Nephron progenitor cell (in vitro differentiated cells): ENCODE data around the gene CRHBP.
"Not testable (repeated sequence)": the region's sequence is repeated elsewhere in the genome, so short reads cannot be mapped to it uniquely, and the experiment has no call there.

Source experiments
- DNase-seq: peaks from one replicate; pipeline ENCODE4 v3.0.0; 2021
- H3K27ac Mint-ChIP-seq: 2 replicates; pipeline ENCODE4 v1.8.0; 2021; ENCODE audit warnings: mild to moderate bottlenecking, moderate library complexity, mixed read lengths
- H3K27me3 Mint-ChIP-seq: 2 replicates; pipeline ENCODE4 v1.8.0; 2021; ENCODE audit warnings: mild to moderate bottlenecking, low read depth, mixed read lengths; ENCODE audit not compliant: poor library complexity
- H3K36me3 Mint-ChIP-seq: 2 replicates; pipeline ENCODE4 v1.8.0; 2021; ENCODE audit warnings: low read depth, mixed read lengths
- H3K4me1 Mint-ChIP-seq: 2 replicates; pipeline ENCODE4 v1.8.0; 2021; ENCODE audit warnings: mixed read lengths
- H3K4me3 Mint-ChIP-seq: 2 replicates; pipeline ENCODE4 v1.8.0; 2021; ENCODE audit warnings: mild to moderate bottlenecking, moderate library complexity, mixed read lengths
- H3K9me3 Mint-ChIP-seq: 2 replicates; pipeline ENCODE4 v1.8.0; 2021; ENCODE audit warnings: mild to moderate bottlenecking, moderate library complexity, mixed read lengths
- CTCF ChIP-seq: fragments of 200-600 bp; sonication (generic); IDR thresholded peaks from 2 replicates; pipeline ENCODE4 v1.5.0; 2021; ENCODE audit warnings: antibody characterized with exemption

The CRHBP gene

GRCh38 chr5:76952795-76953536, at the start of gene CRHBP:
Gene CRHBP, plus strand, starts transcription at chr5:76953045. Its CDS starts 90 bp downstream, at chr5:76953135.
- Mint-ChIP-seq H3K4me1 (peaks cover 4% of the 10 kb centered on the region), H3K36me3 (no peaks in the 10 kb centered on the region), H3K4me3 (peak within 1 kb of the TSS; percentile 76), H3K9me3 (peaks cover 11% of the 10 kb centered on the region), H3K27me3 (peaks cover 71% of the 10 kb centered on the region), H3K27ac (no peak within 1 kb of the TSS)
- TF ChIP-seq CTCF: no peak
- no peak for DNase-seq

DNA sequence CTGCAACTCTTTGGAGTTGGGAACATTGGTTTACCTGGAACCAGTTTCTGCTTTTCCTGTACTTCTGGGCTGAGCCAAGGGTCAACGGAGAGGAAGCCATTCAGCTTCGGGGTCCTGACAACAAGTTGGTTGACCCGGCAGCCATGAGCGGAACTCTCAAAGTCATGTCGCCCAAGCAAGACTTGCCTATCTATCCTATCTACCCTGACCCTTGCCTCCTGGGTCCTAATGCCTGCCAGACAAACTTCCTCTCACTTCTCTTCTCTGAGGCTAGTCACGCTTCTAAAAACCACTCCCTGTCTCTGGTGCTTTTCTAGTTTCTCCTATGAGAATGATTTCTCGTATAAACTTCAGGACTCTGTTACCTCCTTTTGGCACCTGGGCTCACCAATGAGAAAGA, 44.7 kb upstream of the CRHBP start:
- DNase-seq: no peak
- TF ChIP-seq CTCF: no peak
- no peaks in the 10 kb centered on the region for H3K36me3 Mint-ChIP-seq
- H3K9me3 Mint-ChIP-seq: peaks cover 14% of the 10 kb centered on the region
- H3K4me1 Mint-ChIP-seq: peaks cover 26% of the 10 kb centered on the region
- H3K27ac Mint-ChIP-seq: no peak overlapping the region
- no peak overlapping the region for H3K4me3 Mint-ChIP-seq
- H3K27me3 Mint-ChIP-seq: peaks cover 7% of the 10 kb centered on the region

DNA sequence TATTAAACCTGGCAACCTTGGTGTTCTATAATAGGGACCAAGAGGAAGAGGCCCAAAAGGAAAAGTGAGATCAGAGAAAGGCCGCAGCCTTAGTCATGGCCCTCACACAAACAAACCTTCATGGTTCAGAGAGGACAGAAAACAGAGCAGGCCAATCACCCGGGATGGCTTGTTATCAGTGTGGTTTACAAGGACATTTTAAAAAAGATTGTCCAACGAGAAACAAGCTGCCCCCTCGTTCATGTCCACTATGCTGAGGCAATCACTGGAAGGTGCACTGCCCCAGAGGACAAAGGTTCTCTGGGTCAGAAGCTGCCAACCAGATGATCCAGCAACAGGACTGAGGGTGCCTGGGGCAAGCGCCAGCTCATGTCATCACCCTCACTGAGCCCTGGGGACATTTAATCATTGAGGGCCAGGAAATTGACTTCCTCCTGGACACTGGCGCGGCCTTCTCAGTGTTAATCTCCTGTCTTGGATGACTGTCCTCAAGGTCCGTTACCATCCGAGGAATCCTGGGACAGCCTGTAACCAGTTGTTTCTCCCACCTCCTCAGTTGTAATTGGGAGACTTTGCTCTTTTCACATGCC, 42.4 kb upstream of the CRHBP start:
- not testable (repeated sequence) for H3K36me3 Mint-ChIP-seq, H3K4me3 Mint-ChIP-seq, DNase-seq, H3K27me3 Mint-ChIP-seq
- peak overlapping the region; percentile 87 for H3K27ac Mint-ChIP-seq
- H3K9me3 Mint-ChIP-seq: peaks cover 23% of the 10 kb centered on the region
- peaks cover 26% of the 10 kb centered on the region for H3K4me1 Mint-ChIP-seq

DNA sequence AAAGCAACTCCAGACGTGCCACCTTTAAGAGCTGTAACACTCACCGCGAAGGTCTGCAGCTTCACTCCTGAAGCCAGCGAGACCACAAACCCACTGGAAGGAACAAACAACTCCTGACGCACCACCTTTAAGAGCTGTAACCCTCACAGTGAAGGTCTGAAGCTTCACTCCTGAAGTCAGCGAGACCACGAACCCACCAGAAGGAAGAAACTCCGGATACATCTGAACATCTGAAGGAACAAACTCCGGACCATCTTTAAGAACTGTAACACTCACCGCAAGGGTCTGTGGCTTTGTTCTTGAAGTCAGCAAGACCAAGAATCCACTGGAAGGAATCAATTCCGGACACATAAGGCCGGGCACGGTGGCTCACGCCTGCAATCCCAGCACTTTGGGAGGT, 38.2 kb upstream of the CRHBP start:
- peaks cover 20% of the 10 kb centered on the region for H3K9me3 Mint-ChIP-seq
- not testable (repeated sequence) for H3K27ac Mint-ChIP-seq

GRCh38 chr5:76918539-76918938, 34.3 kb upstream of the CRHBP start:
- H3K9me3 Mint-ChIP-seq: peaks cover 11% of the 10 kb centered on the region
- H3K4me1 Mint-ChIP-seq: no peaks in the 10 kb centered on the region
- TF ChIP-seq CTCF: no peak
- peaks cover 3% of the 10 kb centered on the region for H3K27me3 Mint-ChIP-seq
- no peak overlapping the region for H3K27ac Mint-ChIP-seq
- H3K36me3 Mint-ChIP-seq: no peaks in the 10 kb centered on the region
- no peak for DNase-seq
- no peak overlapping the region for H3K4me3 Mint-ChIP-seq

More for the DNA sequence above, 38.2 kb upstream of the CRHBP start:
- not testable (repeated sequence) for H3K4me3 Mint-ChIP-seq, H3K27me3 Mint-ChIP-seq, H3K36me3 Mint-ChIP-seq, DNase-seq
- peaks cover 11% of the 10 kb centered on the region for H3K4me1 Mint-ChIP-seq

DNA sequence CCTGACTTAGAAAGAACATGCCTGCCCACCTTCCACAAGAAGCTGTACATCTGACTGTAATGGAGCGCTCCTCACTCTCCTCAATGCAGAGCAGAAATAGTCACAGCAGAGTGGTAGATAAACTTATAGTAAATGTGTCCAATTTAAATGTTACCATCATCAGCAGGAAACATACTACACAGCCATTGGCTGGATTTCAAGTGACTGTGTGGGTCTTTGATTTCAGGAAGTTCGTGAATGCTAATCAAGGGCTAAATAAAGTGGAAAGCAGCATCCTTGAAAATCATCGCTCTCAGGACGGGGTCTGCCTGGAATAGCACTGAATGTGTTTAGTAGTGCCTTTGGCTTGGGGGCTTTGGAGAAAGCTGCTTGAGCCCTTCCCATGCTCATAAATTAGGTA, 32.4 kb upstream of the CRHBP start:
- H3K27me3 Mint-ChIP-seq: peaks cover 3% of the 10 kb centered on the region
- no peaks in the 10 kb centered on the region for H3K9me3 Mint-ChIP-seq
- DNase-seq: no peak
- H3K27ac Mint-ChIP-seq: no peak overlapping the region
- no peak for TF ChIP-seq CTCF
- H3K36me3 Mint-ChIP-seq: no peaks in the 10 kb centered on the region
- no peak overlapping the region for H3K4me3 Mint-ChIP-seq
- peaks cover under 1% of the 10 kb centered on the region for H3K4me1 Mint-ChIP-seq
